Dendritic cell treated with granulocyte-macrophage colony-stimulating factor and Interleukin-4, amounts not matched to agents 40 ng/mL and 50 ng/mL, for 4 days (primary cell): ENCODE measurements around the gene DOC2B.
"Not testable (repeated sequence)": the region's sequence is repeated elsewhere in the genome, so short reads cannot be mapped to it uniquely, and the experiment has no call there.

Source experiments
- H3K27ac Mint-ChIP-seq: one replicate; pipeline ENCODE4 v1.8.0; 2022; ENCODE audit warnings: mild to moderate bottlenecking, mixed read lengths
- H3K27me3 Mint-ChIP-seq: one replicate; pipeline ENCODE4 v1.8.0; 2022; ENCODE audit warnings: mild to moderate bottlenecking, mixed read lengths
- H3K36me3 Mint-ChIP-seq: one replicate; pipeline ENCODE4 v1.8.0; 2022; ENCODE audit warnings: low read depth, mixed read lengths
- H3K4me1 Mint-ChIP-seq: one replicate; pipeline ENCODE4 v1.8.0; 2022; ENCODE audit warnings: low read depth, mixed read lengths
- H3K4me3 Mint-ChIP-seq: one replicate; pipeline ENCODE4 v1.8.0; 2022; ENCODE audit warnings: mild to moderate bottlenecking, moderate library complexity, mixed read lengths
- H3K9me3 Mint-ChIP-seq: one replicate; pipeline ENCODE4 v1.8.0; 2022; ENCODE audit warnings: mixed read lengths
- intact Hi-C: fragments of 100-400 bp; cut with micrococcal nuclease; formaldehyde crosslinking; loops from one replicate; pipeline ENCODE4 v1.15.0; 2022

Gene DOC2B

DNA sequence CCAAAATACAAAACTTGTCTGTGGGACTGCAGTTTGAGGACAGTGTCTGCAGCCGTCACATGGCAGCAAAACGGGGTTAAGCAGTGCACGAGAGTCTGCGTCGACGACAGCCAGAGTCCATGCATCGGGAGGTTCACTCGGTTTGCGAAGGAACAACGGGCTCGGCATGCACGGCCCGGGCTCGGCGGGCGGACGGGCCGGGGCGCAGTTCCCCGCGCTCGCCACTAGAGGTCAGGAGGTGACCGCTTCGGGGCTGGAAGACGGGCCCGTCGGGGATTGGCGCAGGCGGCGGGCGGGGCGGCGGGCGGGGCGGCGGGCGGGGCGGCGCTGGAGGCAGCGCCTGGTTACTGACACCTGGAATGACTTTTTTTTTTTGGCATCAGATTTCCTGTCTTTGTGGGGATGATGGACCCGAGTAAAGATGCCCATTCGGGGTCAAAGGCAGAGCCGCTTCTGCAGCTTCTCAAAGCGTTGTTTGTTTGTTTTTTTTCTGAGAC is 37.6 kb downstream of the DOC2B start:
- H3K4me1 Mint-ChIP-seq = no peaks in the 10 kb centered on the region
- intact Hi-C loops = loop anchor here (2.0 to 5.0 kb wide), 2 partner anchors 243 to 553 kb away; no protein-coding TSS in a partner anchor
- H3K27ac Mint-ChIP-seq = no peak overlapping the region
- no peaks in the 10 kb centered on the region for H3K9me3 Mint-ChIP-seq
- peaks cover 22% of the 10 kb centered on the region for H3K27me3 Mint-ChIP-seq
- H3K4me3 Mint-ChIP-seq = no peak overlapping the region
- H3K36me3 Mint-ChIP-seq = no peaks in the 10 kb centered on the region

DNA sequence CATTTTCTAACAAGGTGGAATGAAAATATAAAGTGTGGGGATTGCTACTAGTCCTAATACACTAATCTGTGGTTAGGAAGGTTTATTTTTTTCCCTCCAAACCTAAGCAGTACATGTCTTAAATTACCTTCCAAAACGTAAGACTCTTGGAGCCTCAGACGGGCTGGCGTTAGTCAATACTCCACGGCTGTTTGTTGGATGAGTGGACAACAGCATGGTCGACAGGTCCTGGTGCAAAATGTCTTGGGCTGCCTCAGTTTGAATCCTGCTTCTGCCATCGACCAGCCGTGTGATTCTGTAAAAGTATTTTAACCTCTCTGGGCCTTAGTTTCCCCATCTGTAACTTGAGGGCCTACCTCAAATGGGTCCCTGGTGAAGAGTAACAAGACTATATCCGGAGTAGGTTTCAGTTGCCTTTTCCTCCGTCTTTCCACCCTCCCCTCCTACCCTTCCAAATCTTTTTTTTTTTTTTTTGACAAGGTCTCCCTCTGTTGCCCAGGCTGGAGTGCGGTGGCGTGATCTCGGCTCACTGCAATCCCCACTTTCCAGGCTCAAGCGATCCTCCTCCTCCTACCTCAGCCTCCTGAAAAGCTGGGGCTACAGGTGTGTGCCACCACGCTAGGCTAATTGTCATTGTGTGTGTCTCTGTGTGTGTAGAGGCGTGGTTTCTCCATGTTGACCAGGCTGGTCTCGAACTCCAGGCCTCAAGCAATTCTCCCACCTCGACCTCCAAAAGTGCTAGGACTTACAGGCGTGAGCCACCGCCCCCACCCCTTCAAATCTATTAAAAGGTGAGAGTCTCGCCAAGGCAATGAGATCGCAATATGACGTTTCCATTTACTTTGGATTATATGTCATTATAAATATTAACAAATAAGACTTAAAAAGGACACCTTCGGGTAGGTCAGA is 38.3 kb downstream of the DOC2B start:
- Mint-ChIP-seq H3K27me3 (peaks cover 25% of the 10 kb centered on the region), H3K4me3 (no peak overlapping the region), H3K36me3 (no peaks in the 10 kb centered on the region), H3K4me1 (no peaks in the 10 kb centered on the region), H3K27ac (no peak overlapping the region), H3K9me3 (no peaks in the 10 kb centered on the region)
- intact Hi-C loops = loop anchor here (2.0 to 5.0 kb wide), 2 partner anchors 244 to 554 kb away; no protein-coding TSS in a partner anchor

DNA sequence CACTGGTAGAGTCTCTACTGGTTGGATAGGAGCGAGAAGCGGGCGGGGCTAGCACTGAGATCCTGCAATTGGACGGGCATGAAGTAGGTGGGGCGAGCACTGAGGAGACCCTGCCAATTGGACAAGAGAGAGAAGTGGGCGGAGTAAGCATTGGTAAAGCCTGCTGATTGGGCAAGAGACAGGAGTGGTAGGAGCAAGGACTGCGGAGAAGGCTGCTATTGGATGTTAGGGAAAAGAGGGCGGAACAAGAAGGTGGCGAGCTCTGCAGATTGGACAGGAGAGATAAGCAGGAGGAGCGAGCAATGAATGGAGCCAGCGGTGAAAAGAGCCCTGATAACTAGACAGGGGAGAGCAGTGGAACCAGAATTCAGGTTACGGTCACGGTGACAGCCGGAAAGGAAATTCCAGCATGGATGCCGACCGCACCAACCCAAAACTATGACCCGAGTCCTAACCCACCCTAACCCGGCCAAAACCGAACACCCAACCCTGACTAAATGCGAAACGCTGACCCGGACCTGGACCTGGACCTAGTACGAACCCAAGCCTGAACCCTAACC is 39.3 kb downstream of the DOC2B start:
- H3K36me3 Mint-ChIP-seq = no peaks in the 10 kb centered on the region
- H3K4me1 Mint-ChIP-seq = no peaks in the 10 kb centered on the region
- H3K27ac Mint-ChIP-seq = no peak overlapping the region
- H3K9me3 Mint-ChIP-seq = no peaks in the 10 kb centered on the region
- peaks cover 24% of the 10 kb centered on the region for H3K27me3 Mint-ChIP-seq
- intact Hi-C loops = loop anchor here (2.0 to 5.0 kb wide), 2 partner anchors 245 to 555 kb away; no protein-coding TSS in a partner anchor
- no peak overlapping the region for H3K4me3 Mint-ChIP-seq

DNA sequence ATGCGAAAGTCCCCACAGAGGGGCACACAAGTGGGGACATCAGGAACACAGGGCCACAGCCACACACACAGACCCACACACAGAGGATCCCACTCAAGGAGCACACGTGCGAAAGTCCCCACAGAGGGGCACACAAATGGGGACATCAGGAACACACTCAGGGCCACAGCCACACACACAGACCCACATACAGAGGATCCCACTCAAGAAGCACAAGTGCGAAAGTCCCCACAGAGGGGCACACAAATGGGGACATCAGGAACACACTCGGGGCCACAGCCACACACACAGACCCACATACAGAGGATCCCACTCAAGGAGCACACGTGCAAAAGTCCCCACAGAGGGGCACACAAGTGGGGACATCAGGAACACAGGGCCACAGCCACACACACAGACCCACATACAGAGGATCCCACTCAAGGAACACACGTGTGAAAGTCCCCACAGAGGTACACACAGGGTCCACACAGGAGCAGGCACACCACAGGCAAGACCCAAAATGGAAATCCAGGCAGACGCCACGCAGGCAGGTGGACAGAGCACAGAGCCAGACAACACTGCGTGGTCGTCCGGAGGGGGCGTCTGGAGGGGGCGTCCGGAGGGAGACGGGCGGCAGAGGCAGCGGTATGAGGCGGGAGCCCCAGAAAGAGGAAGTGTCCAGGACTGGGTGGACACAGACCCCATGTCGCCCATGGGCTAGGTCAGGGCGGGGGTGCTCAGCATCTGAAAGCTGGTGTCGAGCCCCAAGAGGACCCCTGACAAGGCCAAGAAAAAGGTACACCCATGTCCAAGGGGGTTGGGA is 41.8 kb downstream of the DOC2B start:
- not testable (repeated sequence) for H3K4me3 Mint-ChIP-seq, H3K27ac Mint-ChIP-seq, H3K4me1 Mint-ChIP-seq, H3K9me3 Mint-ChIP-seq, H3K36me3 Mint-ChIP-seq
- H3K27me3 Mint-ChIP-seq = peaks cover 23% of the 10 kb centered on the region
- intact Hi-C loops = loop anchor here (5.0 kb wide), 1 partner anchor 558 kb away; no protein-coding TSS in a partner anchor

DNA sequence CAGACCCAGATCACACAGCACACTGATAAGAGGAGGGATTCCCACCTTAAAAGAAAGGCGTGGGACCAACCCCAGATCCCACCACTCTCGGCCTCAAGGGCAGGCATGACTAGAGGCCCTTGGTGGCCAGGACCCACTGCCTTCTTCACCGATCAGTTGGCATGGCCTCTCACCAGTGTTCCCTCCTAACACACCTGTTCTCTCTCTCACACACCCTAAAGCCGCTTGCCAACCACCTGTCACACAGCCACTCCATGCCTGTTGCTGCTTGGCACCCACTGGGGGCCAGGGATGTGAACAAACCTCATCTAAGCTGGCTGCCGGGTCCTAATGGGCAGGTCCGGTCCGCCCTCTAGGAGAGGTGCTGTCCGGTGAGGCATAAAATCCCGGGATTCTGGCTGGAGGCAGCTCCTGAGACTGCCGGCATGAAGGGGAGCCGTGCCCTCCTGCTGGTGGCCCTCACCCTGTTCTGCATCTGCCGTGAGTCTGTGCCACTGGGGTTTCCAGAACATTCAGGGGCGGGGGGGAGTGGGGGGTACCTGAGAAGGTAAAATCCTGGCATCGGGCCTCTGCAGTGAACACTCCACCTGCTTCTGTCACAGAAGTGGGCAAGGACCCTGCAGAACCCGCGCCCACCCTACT is 44.2 kb downstream of the DOC2B start, which contains the start of gene SCGB1C2:
TSS of gene SCGB1C2 (plus strand) at position 404 of the 642 bp plus-strand sequence. CDS start at position 426, 22 bp downstream.
- H3K4me3 Mint-ChIP-seq, H3K36me3 Mint-ChIP-seq, H3K4me1 Mint-ChIP-seq, H3K9me3 Mint-ChIP-seq, H3K27ac Mint-ChIP-seq, intact Hi-C loops: not testable (repeated sequence)
- peaks cover 14% of the 10 kb centered on the region for H3K27me3 Mint-ChIP-seq

DNA sequence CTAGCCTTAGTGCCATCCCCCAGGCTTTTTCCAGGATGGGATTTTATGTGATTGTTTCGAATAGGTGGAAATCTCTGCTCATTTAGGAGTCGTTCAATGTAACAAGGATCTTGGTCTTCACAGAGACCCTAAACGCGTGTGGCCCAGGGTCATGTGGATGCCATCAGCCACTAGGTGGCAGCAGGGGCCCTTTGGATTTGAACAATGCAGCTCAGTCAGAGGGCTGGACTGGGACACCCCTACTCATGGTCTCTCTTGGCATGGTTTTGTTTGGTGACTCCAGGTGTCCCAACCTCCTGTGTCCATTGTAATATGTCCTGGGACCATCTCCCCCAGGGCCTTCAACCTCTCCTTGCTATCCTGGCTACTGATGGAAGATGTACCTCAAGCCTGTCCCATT is 44.9 kb downstream of the DOC2B start:
- H3K4me1 Mint-ChIP-seq, H3K9me3 Mint-ChIP-seq, H3K27ac Mint-ChIP-seq, intact Hi-C loops, H3K36me3 Mint-ChIP-seq, H3K4me3 Mint-ChIP-seq: not testable (repeated sequence)
- H3K27me3 Mint-ChIP-seq = peaks cover 15% of the 10 kb centered on the region

DNA sequence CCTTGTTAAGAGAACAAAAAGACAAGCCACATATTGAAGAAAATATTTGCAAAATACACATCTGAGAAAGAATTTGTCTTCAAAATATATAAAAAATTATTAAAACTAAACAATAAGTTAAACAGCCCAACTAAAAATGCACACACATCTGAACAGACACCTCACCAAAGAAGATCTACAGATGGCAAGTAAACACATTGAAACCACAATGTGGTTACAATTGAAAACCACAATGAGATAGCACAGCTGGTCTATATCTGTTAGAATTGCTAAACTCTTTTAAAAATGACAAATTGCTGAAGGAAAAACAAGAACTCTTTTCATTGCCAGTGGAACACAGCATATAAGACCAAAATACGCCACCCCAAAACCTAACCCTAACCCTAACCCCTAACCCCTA is 45.6 kb downstream of the DOC2B start:
- H3K4me3 Mint-ChIP-seq, H3K9me3 Mint-ChIP-seq, intact Hi-C loops, H3K4me1 Mint-ChIP-seq, H3K36me3 Mint-ChIP-seq, H3K27ac Mint-ChIP-seq: not testable (repeated sequence)
- H3K27me3 Mint-ChIP-seq = peaks cover 15% of the 10 kb centered on the region

DNA sequence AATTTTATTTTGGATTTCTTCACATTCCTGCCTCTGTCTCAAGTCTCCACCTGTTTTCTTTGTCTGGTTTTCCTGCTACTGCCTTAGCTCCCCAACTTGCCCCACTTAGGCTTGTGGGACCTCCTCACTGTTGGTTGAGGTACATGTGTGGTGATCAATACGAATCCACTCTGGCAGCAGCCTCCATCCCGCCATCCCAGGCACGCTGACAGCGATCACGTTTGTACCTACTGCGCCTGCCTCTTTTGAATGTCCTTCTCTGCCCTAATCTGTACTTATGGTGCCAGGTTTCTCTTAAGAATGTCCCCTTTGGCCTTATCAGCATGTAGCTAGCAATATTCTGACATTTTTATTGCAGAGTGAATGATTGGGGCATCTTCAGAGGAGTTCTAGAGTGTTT is 46.4 kb downstream of the DOC2B start:
- H3K4me3 Mint-ChIP-seq, H3K4me1 Mint-ChIP-seq, H3K27ac Mint-ChIP-seq, H3K36me3 Mint-ChIP-seq, H3K9me3 Mint-ChIP-seq, intact Hi-C loops: not testable (repeated sequence)
- peaks cover 15% of the 10 kb centered on the region for H3K27me3 Mint-ChIP-seq

DNA sequence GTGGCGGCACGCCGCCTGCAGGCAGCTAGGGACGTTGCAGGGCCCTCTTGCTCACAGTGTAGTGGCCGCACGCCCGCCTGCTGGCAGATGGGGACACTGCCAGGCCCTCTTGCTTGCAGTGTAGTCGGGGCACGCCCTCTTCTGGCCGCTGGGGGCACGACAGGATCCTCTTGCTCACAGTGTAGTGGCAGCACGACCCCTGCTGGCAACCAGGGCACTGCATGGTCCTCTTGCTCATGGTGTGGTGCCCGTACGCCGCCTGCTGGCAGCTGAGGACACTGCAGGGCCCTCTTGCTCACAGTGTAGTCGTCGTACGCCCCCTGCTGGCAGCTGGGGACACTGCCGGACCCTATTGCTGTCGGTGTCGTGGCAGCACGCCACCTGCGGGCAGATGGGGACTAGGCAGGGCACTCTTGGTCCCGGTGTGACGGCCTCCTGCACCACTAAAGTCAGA is 47.1 kb downstream of the DOC2B start:
- H3K36me3 Mint-ChIP-seq, H3K27ac Mint-ChIP-seq, intact Hi-C loops, H3K9me3 Mint-ChIP-seq, H3K4me1 Mint-ChIP-seq, H3K4me3 Mint-ChIP-seq: not testable (repeated sequence)
- H3K27me3 Mint-ChIP-seq = peaks cover 11% of the 10 kb centered on the region

DNA sequence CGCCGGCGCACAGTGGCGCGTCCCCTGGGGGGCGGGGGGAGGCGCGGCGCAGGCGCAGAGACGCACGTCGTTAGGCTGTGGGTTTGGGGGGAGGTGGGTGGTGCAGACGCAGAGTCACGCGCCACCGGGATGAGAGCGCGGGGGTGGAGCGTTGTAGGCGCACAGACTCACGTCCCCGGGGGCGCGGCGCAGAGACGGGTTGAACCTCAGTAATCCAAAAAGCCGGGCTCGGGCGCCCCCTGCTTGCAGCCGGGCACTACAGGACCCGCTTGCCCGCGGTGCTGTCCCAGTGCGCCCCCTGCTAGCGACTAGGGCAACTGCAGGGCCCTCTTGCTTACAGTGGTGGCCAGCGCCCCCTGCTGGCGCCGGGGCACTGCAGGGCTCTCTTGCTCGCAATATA is 47.5 kb downstream of the DOC2B start:
- H3K9me3 Mint-ChIP-seq, H3K27ac Mint-ChIP-seq, H3K4me1 Mint-ChIP-seq, intact Hi-C loops, H3K27me3 Mint-ChIP-seq, H3K36me3 Mint-ChIP-seq, H3K4me3 Mint-ChIP-seq: not testable (repeated sequence)

DNA sequence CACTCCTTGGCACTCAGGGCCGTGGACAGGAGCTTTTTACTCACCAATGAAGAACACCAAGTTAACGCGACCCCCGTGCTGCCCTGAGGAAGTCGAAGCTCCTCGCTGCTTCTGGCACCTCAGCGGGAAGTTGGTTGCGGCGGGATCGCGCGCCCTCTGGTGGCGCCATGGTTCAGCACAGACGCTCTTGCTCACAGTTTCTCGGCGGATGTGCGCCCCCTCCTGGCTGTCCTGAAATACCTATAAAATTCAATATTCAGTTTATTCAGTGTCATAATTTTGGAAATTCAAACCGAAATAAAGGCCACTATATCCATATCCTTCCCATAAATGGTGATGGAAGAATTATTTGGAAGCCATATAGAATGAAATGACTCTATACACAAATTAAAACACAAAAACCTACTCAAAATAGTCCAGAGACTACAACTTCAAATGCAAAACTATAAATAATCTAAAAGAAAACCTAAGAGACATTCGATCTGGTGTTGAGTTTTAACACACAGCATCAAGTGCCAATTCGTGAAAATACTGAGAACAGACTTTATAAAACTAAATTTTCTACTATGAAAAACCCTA is 63.0 kb downstream of the DOC2B start:
- H3K27me3 Mint-ChIP-seq, H3K4me3 Mint-ChIP-seq, H3K27ac Mint-ChIP-seq, intact Hi-C loops, H3K9me3 Mint-ChIP-seq, H3K4me1 Mint-ChIP-seq, H3K36me3 Mint-ChIP-seq: not testable (repeated sequence)

DNA sequence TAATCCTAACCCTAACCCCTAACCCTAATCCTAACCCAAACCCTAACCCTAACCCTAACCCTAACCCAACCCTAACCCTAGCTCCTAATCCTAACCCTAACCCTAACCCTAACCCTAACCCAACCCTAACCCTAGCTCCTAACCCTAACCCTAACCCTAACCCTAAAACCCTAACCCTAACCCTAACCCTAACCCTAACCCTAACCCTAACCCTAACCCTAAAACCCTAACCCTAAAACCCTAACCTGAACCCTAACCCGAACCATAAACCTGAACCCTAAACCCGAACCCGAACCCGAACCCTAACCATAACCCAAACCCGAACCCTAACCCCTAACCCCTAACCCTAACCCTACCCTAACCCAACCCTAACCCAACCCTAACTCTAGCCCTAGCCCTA is 68.3 kb downstream of the DOC2B start:
- H3K9me3 Mint-ChIP-seq, H3K27me3 Mint-ChIP-seq, H3K4me1 Mint-ChIP-seq, H3K4me3 Mint-ChIP-seq, intact Hi-C loops, H3K36me3 Mint-ChIP-seq, H3K27ac Mint-ChIP-seq: not testable (repeated sequence)
